Duodenal mucosa (tissue), 2 donors: ENCODE measurements around the gene LOXL1.

ENCODE experiments used
- H3K27ac ChIP-seq: one replicate; pipeline ENCODE4 v1.7.0; 2013; ENCODE audit warnings: low read depth, low read length
- H3K27me3 ChIP-seq, 2 donors: one replicate each; pipeline ENCODE4 v1.7.0; 2013; ENCODE audit warnings: low read length in 2 of 2, control low read depth in 1 of 2; ENCODE audit not compliant: insufficient read depth in 2 of 2, control insufficient read depth in 1 of 2
- H3K36me3 ChIP-seq, 2 donors: one replicate each; pipeline ENCODE4 v1.7.0; 2013; ENCODE audit warnings: low read length in 2 of 2, control low read depth in 1 of 2; ENCODE audit not compliant: insufficient read depth in 2 of 2, control insufficient read depth in 1 of 2
- H3K4me1 ChIP-seq, 2 donors: one replicate each; pipeline ENCODE4 v1.7.0; 2013; ENCODE audit warnings: low read length in 2 of 2, control low read depth in 1 of 2; ENCODE audit not compliant: insufficient read depth in 2 of 2, control insufficient read depth in 1 of 2
- H3K4me3 ChIP-seq, 2 donors: one replicate each; pipeline ENCODE4 v1.7.0; 2013; ENCODE audit warnings: low read length in 2 of 2, low read depth in 1 of 2
- H3K9ac ChIP-seq, 2 donors: one replicate each; pipeline ENCODE4 v1.7.0; 2013; ENCODE audit warnings: low read length in 2 of 2, low read depth in 1 of 2
- H3K9me3 ChIP-seq, 2 donors: one replicate each; pipeline ENCODE4 v1.7.0; 2013; ENCODE audit warnings: low read length in 2 of 2, control low read depth in 1 of 2; ENCODE audit not compliant: control insufficient read depth in 1 of 2

The LOXL1 gene

GRCh38 chr15:73909651-73910050 lies 16.6 kb upstream of the LOXL1 start:
- H3K36me3 ChIP-seq: no peaks in the 10 kb centered on the region
- H3K27ac ChIP-seq: no peak overlapping the region
- H3K4me1 ChIP-seq: peaks cover 15 to 20% of the 10 kb centered on the region in 2 donors
- no peak overlapping the region for H3K9ac ChIP-seq
- no peak overlapping the region for H3K4me3 ChIP-seq
- no peaks in the 10 kb centered on the region for H3K27me3 ChIP-seq
- H3K9me3 ChIP-seq: no peaks in the 10 kb centered on the region

DNA sequence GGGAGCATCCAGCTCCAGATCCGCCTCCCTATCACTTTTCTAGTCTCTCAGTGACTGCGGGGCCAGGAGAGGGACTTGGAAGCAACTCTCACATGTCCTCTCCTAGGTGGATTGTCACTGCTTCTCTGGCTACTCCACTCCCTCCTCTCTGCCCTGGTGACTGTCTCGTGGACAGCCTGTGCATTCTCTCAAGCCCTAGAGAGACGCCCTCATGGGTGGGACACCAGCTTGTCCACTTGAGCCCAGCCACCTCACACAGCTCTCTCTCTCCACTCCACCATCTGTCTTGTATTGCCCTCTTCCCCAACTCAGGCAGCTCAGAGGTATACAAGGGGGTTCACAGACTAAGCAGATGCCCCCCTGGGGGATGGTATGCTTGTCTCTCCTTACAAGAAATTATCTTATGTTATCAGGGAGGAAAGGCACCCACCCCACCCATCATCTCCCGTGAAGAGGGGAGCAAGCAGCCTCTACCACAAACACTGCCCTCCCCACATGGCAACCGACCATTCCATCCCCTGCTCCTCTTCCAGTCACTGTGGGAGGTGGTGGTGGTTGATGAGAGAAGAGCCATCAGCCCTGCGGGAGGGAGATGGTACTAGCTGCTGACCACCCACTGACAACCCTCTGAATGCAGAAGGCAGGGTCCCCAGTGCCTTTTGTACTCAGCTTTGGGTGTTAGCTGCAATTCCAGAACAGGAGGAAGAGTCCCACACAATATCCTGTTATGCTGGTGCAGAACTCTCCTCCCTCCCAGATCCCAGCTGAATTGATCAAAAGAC lies 15.5 kb upstream of the LOXL1 start:
- H3K36me3 ChIP-seq: no peaks in the 10 kb centered on the region
- no peak overlapping the region for H3K27ac ChIP-seq
- no peaks in the 10 kb centered on the region for H3K9me3 ChIP-seq
- no peaks in the 10 kb centered on the region for H3K27me3 ChIP-seq
- no peak overlapping the region for H3K4me3 ChIP-seq
- H3K9ac ChIP-seq: no peak overlapping the region
- peaks cover 11 to 16% of the 10 kb centered on the region in 2 donors for H3K4me1 ChIP-seq

DNA sequence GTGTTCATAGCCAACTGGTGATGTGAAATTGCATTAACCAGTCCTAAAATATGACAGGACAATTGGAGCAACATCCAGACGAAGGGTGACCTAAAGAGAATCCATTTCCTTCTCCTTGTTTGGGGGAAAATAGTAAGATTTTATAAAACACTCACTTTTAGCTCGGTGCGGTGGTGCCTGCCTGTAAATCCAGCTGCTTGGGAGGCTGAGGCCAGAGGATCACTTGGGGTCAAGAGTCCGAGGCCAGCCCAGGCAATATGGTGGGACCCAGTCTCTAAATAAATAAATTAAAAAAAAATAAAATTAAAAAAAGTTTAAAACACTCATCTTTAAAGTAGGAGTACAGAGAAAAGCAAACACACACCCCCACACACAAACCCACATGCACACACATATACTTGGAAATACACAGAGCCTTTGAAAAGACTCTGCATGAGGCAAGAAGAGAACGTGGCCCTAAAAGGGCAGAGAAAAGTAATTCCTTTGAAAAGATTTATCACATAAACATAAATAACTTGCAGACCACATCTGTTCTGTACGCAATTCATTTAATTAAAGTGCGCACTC lies 14.1 kb upstream of the LOXL1 start:
- Histone ChIP-seq H3K36me3 (no peaks in the 10 kb centered on the region), H3K4me3 (no peak overlapping the region), H3K4me1 (peaks cover 0 to 3% of the 10 kb centered on the region in 2 donors), H3K9me3 (peaks cover 0 to 2% of the 10 kb centered on the region in 2 donors), H3K27ac (no peak overlapping the region), H3K27me3 (no peaks in the 10 kb centered on the region), H3K9ac (no peak overlapping the region)

DNA sequence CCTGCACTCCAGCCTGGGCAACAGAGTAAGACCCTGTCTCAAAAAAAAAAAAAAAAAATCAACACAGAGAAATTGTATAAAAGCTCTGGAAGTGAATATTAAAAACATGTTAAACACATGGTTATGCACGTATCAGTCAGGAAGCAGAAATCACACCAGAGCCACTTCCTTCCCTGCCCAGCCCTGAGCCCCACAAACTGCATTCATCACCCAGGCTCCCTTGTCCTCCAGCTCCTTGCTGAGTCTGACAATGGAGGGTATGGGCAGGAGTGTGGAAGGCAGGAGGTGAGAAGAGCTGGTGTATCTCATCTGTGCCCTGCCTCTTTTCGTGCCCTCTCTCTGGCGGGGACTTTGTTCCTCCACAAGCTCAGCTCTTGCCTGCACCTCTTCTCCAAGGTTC lies 12.1 kb upstream of the LOXL1 start:
- H3K4me3 ChIP-seq: no peak overlapping the region
- H3K9ac ChIP-seq: no peak overlapping the region
- no peak overlapping the region for H3K27ac ChIP-seq
- H3K4me1 ChIP-seq: no peaks in the 10 kb centered on the region
- peaks cover 0 to 2% of the 10 kb centered on the region in 2 donors for H3K9me3 ChIP-seq
- H3K27me3 ChIP-seq: no peaks in the 10 kb centered on the region
- no peaks in the 10 kb centered on the region for H3K36me3 ChIP-seq

GRCh38 chr15:73915082-73915481 lies 11.2 kb upstream of the LOXL1 start:
- no peak overlapping the region for H3K4me3 ChIP-seq
- H3K36me3 ChIP-seq: no peaks in the 10 kb centered on the region
- H3K4me1 ChIP-seq: peaks cover 0 to 5% of the 10 kb centered on the region in 2 donors
- no peak overlapping the region for H3K9ac ChIP-seq
- no peaks in the 10 kb centered on the region for H3K27me3 ChIP-seq
- H3K27ac ChIP-seq: no peak overlapping the region
- H3K9me3 ChIP-seq: peaks cover 0 to 2% of the 10 kb centered on the region in 2 donors

DNA sequence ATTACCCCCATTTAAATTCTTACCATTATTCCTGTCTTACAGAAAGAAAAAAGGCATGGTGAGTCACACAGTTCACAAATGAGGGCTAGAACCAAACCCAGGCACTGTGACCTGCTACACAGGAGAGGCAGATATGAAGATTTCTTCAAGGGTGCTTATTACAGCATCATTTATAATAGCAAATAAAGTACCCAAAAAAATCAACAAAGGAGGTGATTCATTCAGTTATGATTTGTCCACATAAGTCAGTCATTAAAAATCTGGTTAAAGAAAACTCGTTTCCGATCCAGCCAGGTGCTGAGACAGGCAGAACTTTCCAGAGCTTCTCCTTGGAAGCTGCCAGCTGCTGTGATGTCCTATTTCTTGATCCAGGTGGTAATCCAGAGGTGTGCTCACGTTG lies 7.5 kb upstream of the LOXL1 start:
- Histone ChIP-seq H3K9me3 (peaks cover 0 to 2% of the 10 kb centered on the region in 2 donors), H3K4me1 (peaks cover 8 to 23% of the 10 kb centered on the region in 2 donors), H3K9ac (no peak overlapping the region), H3K4me3 (no peak overlapping the region), H3K27ac (no peak overlapping the region), H3K36me3 (no peaks in the 10 kb centered on the region), H3K27me3 (no peaks in the 10 kb centered on the region)

DNA sequence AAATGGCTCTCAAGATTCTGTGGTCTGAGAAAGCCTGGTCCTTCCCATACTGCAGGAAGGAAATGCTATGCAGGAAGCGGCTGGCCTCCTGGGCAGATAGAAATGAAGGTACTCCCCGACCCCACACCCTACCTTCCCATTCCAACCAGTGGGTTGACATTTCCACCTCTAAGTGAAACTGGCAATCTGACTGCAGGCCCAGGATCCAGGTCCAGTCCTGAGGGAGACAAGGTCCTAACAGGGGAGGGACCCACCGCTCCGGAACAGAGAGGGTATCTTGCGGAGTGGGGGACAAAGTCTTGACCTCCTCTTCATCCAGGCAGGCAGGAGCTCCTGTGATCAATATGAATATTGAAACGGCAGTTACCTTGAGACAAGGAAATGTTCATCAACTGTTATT lies 6.6 kb upstream of the LOXL1 start:
- Histone ChIP-seq H3K27ac (no peak overlapping the region), H3K9me3 (peaks cover 0 to 2% of the 10 kb centered on the region in 2 donors), H3K4me1 (peaks cover 16 to 30% of the 10 kb centered on the region in 2 donors), H3K9ac (no peak overlapping the region), H3K27me3 (no peaks in the 10 kb centered on the region), H3K36me3 (no peaks in the 10 kb centered on the region), H3K4me3 (no peak overlapping the region)

DNA sequence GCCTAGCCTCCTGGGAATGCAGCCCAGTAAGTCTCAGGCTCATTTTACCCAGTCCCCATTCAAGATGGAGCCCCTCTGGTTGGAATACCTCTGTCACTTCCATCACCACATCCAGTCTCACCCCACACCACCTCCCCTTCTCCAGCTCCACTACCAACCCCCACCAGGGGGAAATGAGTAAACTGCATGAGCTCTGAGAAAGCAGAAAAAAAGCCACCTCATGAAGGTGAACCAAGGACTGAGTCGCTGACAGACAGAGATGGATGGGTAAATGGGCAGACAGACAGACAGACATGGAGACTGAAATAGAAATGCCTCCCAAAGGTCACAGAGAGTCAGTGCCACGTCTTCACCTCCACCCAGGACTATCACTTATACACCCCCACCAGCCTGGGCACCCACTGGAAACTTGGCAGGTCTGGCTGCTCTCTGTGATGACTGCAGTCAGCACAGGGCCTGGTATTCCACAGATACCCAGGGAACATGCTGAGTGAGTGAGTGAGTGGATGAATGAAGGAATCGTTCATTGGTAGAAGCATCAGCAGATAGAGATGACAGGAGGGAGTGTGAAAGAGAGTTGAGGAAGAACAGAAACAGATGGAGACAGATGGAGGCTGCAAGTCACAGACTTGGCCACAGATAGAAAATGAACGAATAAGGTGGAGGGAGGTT lies 4.9 kb upstream of the LOXL1 start:
- Histone ChIP-seq H3K9ac (no peak overlapping the region), H3K9me3 (no peaks in the 10 kb centered on the region), H3K4me3 (no peak overlapping the region), H3K36me3 (no peaks in the 10 kb centered on the region), H3K4me1 (peaks cover 24 to 41% of the 10 kb centered on the region in 2 donors), H3K27me3 (no peaks in the 10 kb centered on the region), H3K27ac (no peak overlapping the region)

GRCh38 chr15:73922186-73923151 lies 3.8 kb upstream of the LOXL1 start:
- no peaks in the 10 kb centered on the region for H3K36me3 ChIP-seq
- no peaks in the 10 kb centered on the region for H3K9me3 ChIP-seq
- H3K27ac ChIP-seq: peak overlapping the region; percentile 42
- H3K9ac ChIP-seq: no peak overlapping the region
- no peaks in the 10 kb centered on the region for H3K27me3 ChIP-seq
- H3K4me3 ChIP-seq: no peak overlapping the region
- peaks cover 27 to 43% of the 10 kb centered on the region in 2 donors for H3K4me1 ChIP-seq
